IMR-90 (cell line): ENCODE results near the gene RALGAPA1. TPM values are rescaled to one million over a fixed set of nuclear protein-coding genes. Genes with fewer than 3 reads are reported as not detected.

Experiments
- ATAC-seq: fragments of 200-7000 bp; cut with Tn5 transposase; 2 replicates; pipeline ENCODE4 v1.9.1; 2020; ENCODE audit warnings: low read depth, mild to moderate bottlenecking, moderate library complexity
- BruUV-seq: library from RNA; stranded (reverse); fragments of 400-500 nt; replicated peaks from 2 replicates; lab custom pipeline; 2021; lab: Mats Ljungman, UMichigan
- CTCF ChIA-PET: fragments of 300-600 bp; formaldehyde crosslinking; extraction: SDS; loops from one replicate; lab custom pipeline; 2021; ENCODE audit warnings: antibody characterized with exemption; lab: Yijun Ruan, JAX
- POLR2A ChIA-PET: fragments of 300-600 bp; sonication (Branson Sonifier 250); formaldehyde crosslinking; loops from one replicate; lab custom pipeline; 2022; ENCODE audit warnings: antibody characterized with exemption; ENCODE audit not compliant: unreplicated experiment; lab: Charles Lee
- DNase-seq: peaks from one replicate; pipeline ENCODE4 v3.0.0; 2013
- H2AFZ ChIP-seq: replicated peaks from 2 replicates; pipeline ENCODE3; 2013; ENCODE audit warnings: low read length, mild to moderate bottlenecking; ENCODE audit not compliant: poor library complexity
- H2AK5ac ChIP-seq: 2 replicates; pipeline ENCODE4 v1.6.1; 2013; ENCODE audit warnings: low read depth, low read length, inconsistent platforms
- H2AK9ac ChIP-seq: replicated peaks from 2 replicates; pipeline ENCODE3; 2013; ENCODE audit warnings: mild to moderate bottlenecking, low read depth, low read length, moderate library complexity; ENCODE audit not compliant: poor library complexity
- H2BK120ac ChIP-seq: 2 replicates; pipeline ENCODE4 v1.6.1; 2013; ENCODE audit warnings: low read depth, low read length, inconsistent platforms
- H2BK15ac ChIP-seq: 3 replicates; pipeline ENCODE4 v1.6.1; 2013; ENCODE audit warnings: low read depth, low read length, inconsistent platforms
- H2BK20ac ChIP-seq: 2 replicates; pipeline ENCODE4 v1.6.1; 2013; ENCODE audit warnings: low read depth, mild to moderate bottlenecking, inconsistent platforms, low read length, moderate library complexity
- H2BK5ac ChIP-seq: 2 replicates; pipeline ENCODE4 v1.6.1; 2013; ENCODE audit warnings: mild to moderate bottlenecking, low read depth, low read length, inconsistent platforms; ENCODE audit not compliant: poor library complexity, severe bottlenecking
- H3K14ac ChIP-seq: replicated peaks from 2 replicates; pipeline ENCODE4 v1.6.1; 2013; ENCODE audit warnings: low read depth, low read length, inconsistent platforms
- H3K18ac ChIP-seq: 2 replicates; pipeline ENCODE4 v1.6.1; 2013; ENCODE audit warnings: low read depth, low read length, control low read depth
- H3K23ac ChIP-seq: 2 replicates; pipeline ENCODE4 v1.6.1; 2013; ENCODE audit warnings: low read depth, low read length, inconsistent platforms
- H3K27ac ChIP-seq: 2 replicates; pipeline ENCODE4 v1.5.1; 2013; ENCODE audit warnings: mild to moderate bottlenecking, control low read depth, low read length; ENCODE audit not compliant: insufficient read depth
- H3K27me3 ChIP-seq: 2 replicates; pipeline ENCODE4 v1.6.1; 2013; ENCODE audit warnings: low read length; ENCODE audit not compliant: control insufficient read depth, insufficient read depth
- H3K36me3 ChIP-seq: 2 replicates; pipeline ENCODE4 v1.6.1; 2013; ENCODE audit warnings: low read length, mixed read lengths; ENCODE audit not compliant: control insufficient read depth, insufficient read depth
- H3K4ac ChIP-seq: 2 replicates; pipeline ENCODE4 v1.6.1; 2013; ENCODE audit warnings: low read depth, low read length, inconsistent platforms
- H3K4me1 ChIP-seq: 2 replicates; pipeline ENCODE4 v1.6.1; 2013; ENCODE audit warnings: low read length, mixed read lengths; ENCODE audit not compliant: control insufficient read depth, insufficient read depth
- H3K4me2 ChIP-seq: 2 replicates; pipeline ENCODE4 v1.6.1; 2013; ENCODE audit warnings: low read depth, mild to moderate bottlenecking, control low read depth, low read length, moderate library complexity
- H3K4me3 ChIP-seq: 2 replicates; pipeline ENCODE4 v1.5.1; 2013; ENCODE audit warnings: low read depth, mild to moderate bottlenecking, control low read depth, low read length, moderate library complexity; ENCODE audit not compliant: insufficient read depth
- H3K56ac ChIP-seq: 2 replicates; pipeline ENCODE4 v1.6.1; 2013; ENCODE audit warnings: low read length, inconsistent platforms; ENCODE audit not compliant: insufficient read depth; ENCODE audit errors: extremely low read depth
- H3K79me1 ChIP-seq, 2 experiments: 2 replicates each; pipeline ENCODE4 v1.6.1; 2013; ENCODE audit warnings: low read length in 2 of 2, inconsistent platforms in 1 of 2, low read depth in 1 of 2
- H3K9ac ChIP-seq: 2 replicates; pipeline ENCODE4 v1.6.1; 2013; ENCODE audit warnings: low read depth, low read length, control low read depth
- H3K9me1 ChIP-seq: 2 replicates; pipeline ENCODE4 v1.6.1; 2013; ENCODE audit warnings: low read length, inconsistent platforms; ENCODE audit not compliant: insufficient read depth
- H3K9me3 ChIP-seq: 2 replicates; pipeline ENCODE4 v1.6.1; 2013; ENCODE audit warnings: low read length; ENCODE audit not compliant: control insufficient read depth, insufficient read depth
- H4K20me1 ChIP-seq: 2 replicates; pipeline ENCODE4 v1.6.1; 2013; ENCODE audit warnings: low read length, inconsistent platforms; ENCODE audit not compliant: insufficient read depth
- H4K5ac ChIP-seq: 2 replicates; pipeline ENCODE4 v1.6.1; 2013; ENCODE audit warnings: mild to moderate bottlenecking, low read depth, low read length, control low read depth
- H4K8ac ChIP-seq, 2 experiments: 2 replicates each; pipeline ENCODE4 v1.6.1; 2013; ENCODE audit warnings: low read depth in 2 of 2, low read length in 2 of 2, control low read depth in 1 of 2, inconsistent platforms in 1 of 2
- H4K91ac ChIP-seq: 2 replicates; pipeline ENCODE4 v1.6.1; 2013; ENCODE audit warnings: low read depth, low read length, inconsistent platforms; ENCODE audit not compliant: insufficient read depth
- BHLHE40 ChIP-seq: fragments of 150-350 bp; IDR thresholded peaks from 2 replicates; pipeline ENCODE4 v1.6.1; 2016; ENCODE audit warnings: mild to moderate bottlenecking, low read depth, low read length
- CHD1 ChIP-seq: IDR thresholded peaks from 2 replicates; pipeline ENCODE4 v1.6.1; 2012; ENCODE audit warnings: low read depth, low read length, improper control_type of control experiment
- MXI1 ChIP-seq: IDR thresholded peaks from 2 replicates; pipeline ENCODE4 v1.6.1; 2012; ENCODE audit warnings: low read depth, mild to moderate bottlenecking, low read length, moderate library complexity, borderline replicate concordance
- POLR2A ChIP-seq: IDR thresholded peaks from 2 replicates; pipeline ENCODE4 v1.6.1; 2012; ENCODE audit warnings: mild to moderate bottlenecking, low read depth, low read length
- RCOR1 ChIP-seq: IDR thresholded peaks from 2 replicates; pipeline ENCODE4 v1.6.1; 2012; ENCODE audit warnings: mild to moderate bottlenecking, low read length, improper control_type of control experiment; ENCODE audit not compliant: insufficient replicate concordance
- SMC3 ChIP-seq: fragments of 150-350 bp; IDR thresholded peaks from 2 replicates; pipeline ENCODE4 v1.6.1; 2016; ENCODE audit warnings: low read depth, mild to moderate bottlenecking, antibody characterized with exemption, low read length, moderate library complexity
- WGBS, 2 experiments: methylation state at CpG; one replicate each; pipeline versions ENCODE4 v1.1.5 to v1.1.7; 2013; ENCODE audit warnings: missing lambda C conversion rate in 2 of 2; ENCODE audit not compliant: insufficient read length in 1 of 2; ENCODE audit errors: extremely low coverage in 2 of 2; 5-methylcytosine and 5-hydroxymethylcytosine counted together
- dilution Hi-C: fragments of 300-500 bp; cut with HindIII; formaldehyde crosslinking; loops from one replicate; pipeline ENCODE4 v1.14.3; 2018; ENCODE audit warnings: low sequenced_read_pairs; ENCODE audit not compliant: unreplicated experiment
- in situ Hi-C: fragments of 300-500 bp; cut with MboI; formaldehyde crosslinking; loops from 3 replicates; pipeline ENCODE4 v1.14.3; 2019; ENCODE audit warnings: low sequenced_read_pairs, inconsistent platforms, mixed read lengths
- intact Hi-C: fragments of 100-400 bp; cut with micrococcal nuclease; formaldehyde crosslinking; loops from 2 replicates; pipeline ENCODE4 v1.10.0; 2022
- polyA plus RNA-seq, 3 experiments: library from polyadenylated mRNA; depleted of rRNA; stranded (reverse); fragments of >200 nt; gene quantifications; 2 replicates each; pipeline ENCODE4 v1.2.3, GENCODE V29; 2012; ENCODE audit warnings: low replicate concordance in 1 of 3
- total RNA-seq: library from RNA; depleted of rRNA; stranded (reverse); fragments of >200 nt; gene quantifications from 2 replicates; pipeline ENCODE4 v1.2.3, GENCODE V29; 2012
- TF ChIP-seq, protein P1 (sequence below): conservative IDR thresholded peaks from 2 replicates; pipeline ENCODE4 v1.5.1; 2012; ENCODE audit warnings: mild to moderate bottlenecking, low read depth, low read length, improper control_type of control experiment

Gene RALGAPA1
- total and polyA plus RNA-seq, 2 of the 4 experiments (the other 2 are of a cell fraction): 5.1 to 25.6 TPM

DNA sequence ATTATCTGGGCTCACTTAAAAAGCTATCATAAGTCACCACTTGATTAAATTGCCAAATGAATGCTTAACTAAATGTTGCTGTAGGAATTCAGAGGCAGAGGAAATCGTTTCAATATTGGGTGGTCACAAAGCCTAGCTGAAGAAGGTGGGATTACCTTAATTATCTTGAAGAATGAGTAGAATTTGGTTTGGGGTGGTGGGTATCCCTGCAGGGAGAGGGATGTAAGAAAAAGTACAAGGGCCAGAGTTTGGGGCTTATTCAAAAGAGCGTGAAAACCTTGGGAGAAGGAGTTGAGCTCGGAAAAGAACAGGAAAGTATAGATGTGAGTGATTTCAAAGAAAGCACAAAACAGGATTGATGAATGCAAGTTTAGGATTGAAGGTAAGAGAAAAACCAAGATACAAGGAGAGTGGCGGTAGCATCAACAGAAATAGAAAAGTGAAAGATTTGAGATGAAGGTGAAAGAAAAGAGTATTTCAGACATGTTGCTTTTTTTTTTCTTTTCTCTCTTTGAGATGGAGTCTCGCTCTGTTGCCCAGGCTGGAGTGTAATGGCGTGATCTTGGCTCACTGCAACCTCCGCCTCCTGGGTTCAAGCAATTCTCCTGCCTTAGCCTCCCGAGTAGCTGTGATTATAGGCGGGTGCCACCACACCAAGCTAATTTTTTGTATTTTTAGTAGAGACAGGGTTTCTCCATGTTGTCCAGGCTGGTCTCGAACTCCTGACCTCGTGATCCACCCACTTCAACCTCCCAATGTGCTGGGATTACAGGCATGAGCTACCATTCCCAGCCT, 18.8 kb upstream of the RALGAPA1 start:
- no peak overlapping the region for H4K8ac ChIP-seq
- TF ChIP-seq SMC3: no peak
- TF ChIP-seq BHLHE40: no peak
- no peak for TF ChIP-seq MXI1
- TF ChIP-seq RCOR1: no peak
- TF ChIP-seq, protein P1, sequence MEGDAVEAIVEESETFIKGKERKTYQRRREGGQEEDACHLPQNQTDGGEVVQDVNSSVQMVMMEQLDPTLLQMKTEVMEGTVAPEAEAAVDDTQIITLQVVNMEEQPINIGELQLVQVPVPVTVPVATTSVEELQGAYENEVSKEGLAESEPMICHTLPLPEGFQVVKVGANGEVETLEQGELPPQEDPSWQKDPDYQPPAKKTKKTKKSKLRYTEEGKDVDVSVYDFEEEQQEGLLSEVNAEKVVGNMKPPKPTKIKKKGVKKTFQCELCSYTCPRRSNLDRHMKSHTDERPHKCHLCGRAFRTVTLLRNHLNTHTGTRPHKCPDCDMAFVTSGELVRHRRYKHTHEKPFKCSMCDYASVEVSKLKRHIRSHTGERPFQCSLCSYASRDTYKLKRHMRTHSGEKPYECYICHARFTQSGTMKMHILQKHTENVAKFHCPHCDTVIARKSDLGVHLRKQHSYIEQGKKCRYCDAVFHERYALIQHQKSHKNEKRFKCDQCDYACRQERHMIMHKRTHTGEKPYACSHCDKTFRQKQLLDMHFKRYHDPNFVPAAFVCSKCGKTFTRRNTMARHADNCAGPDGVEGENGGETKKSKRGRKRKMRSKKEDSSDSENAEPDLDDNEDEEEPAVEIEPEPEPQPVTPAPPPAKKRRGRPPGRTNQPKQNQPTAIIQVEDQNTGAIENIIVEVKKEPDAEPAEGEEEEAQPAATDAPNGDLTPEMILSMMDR: no peak
- TF ChIP-seq POLR2A: no peak
- no peak for TF ChIP-seq CHD1
- BruUV-seq: no TSS peak
- H3K9ac ChIP-seq: no peak overlapping the region
- no peak overlapping the region for H3K18ac ChIP-seq
- H4K5ac ChIP-seq: no peak overlapping the region
- H3K4me1 ChIP-seq: no peaks in the 10 kb centered on the region
- H3K56ac ChIP-seq: no peak overlapping the region
- H3K23ac ChIP-seq: no peak overlapping the region
- no peak overlapping the region for H2AK5ac ChIP-seq
- in situ Hi-C loops (no loop called here), intact Hi-C loops (loop anchor here (5.0 kb wide), 1 partner anchor 264 kb away; no protein-coding TSS in a partner anchor), dilution Hi-C loops (no loop called here)
- no peak overlapping the region for H3K14ac ChIP-seq
- ATAC-seq: no peak
- no peaks in the 10 kb centered on the region for H3K9me3 ChIP-seq
- no peak overlapping the region for H4K91ac ChIP-seq
- no peak overlapping the region for H2BK5ac ChIP-seq
- H2BK120ac ChIP-seq: no peak overlapping the region
- H2BK20ac ChIP-seq: no peak overlapping the region
- no peak overlapping the region for H3K27ac ChIP-seq
- CTCF ChIA-PET: interaction anchor here (0.8 to 1.7 kb wide), 2 partner anchors 10 to 33 kb away, joined by 5 read pairs; no protein-coding TSS in a partner anchor
- no peak overlapping the region for H2AK9ac ChIP-seq
- no peak overlapping the region for H3K4me3 ChIP-seq
- H2BK15ac ChIP-seq: no peak overlapping the region
- no peak for DNase-seq
- peak overlapping the region; percentile 85; the same call in 1 of the 2 replicates for H3K4me2 ChIP-seq
- POLR2A ChIA-PET: interaction anchor here (0.7 kb wide), 1 partner anchor 86 kb away, joined by 19 read pairs; no protein-coding TSS in a partner anchor
- peaks cover 10 to 20% of the 10 kb centered on the region in 2 experiments for H3K79me1 ChIP-seq
- H3K27me3 ChIP-seq: no peaks in the 10 kb centered on the region
- H3K9me1 ChIP-seq: peaks cover 3% of the 10 kb centered on the region
- H4K20me1 ChIP-seq: no peaks in the 10 kb centered on the region
- H2AFZ ChIP-seq: no peak overlapping the region
- 70% methylated on average over 3 of the region's 11 CpGs; no CpG with 5 or more reads in 1 of the 2 experiments for WGBS, 2 experiments
- no peaks in the 10 kb centered on the region for H3K36me3 ChIP-seq
- H3K4ac ChIP-seq: no peak overlapping the region
